ENCODE data around the gene EPS8.

DNA sequence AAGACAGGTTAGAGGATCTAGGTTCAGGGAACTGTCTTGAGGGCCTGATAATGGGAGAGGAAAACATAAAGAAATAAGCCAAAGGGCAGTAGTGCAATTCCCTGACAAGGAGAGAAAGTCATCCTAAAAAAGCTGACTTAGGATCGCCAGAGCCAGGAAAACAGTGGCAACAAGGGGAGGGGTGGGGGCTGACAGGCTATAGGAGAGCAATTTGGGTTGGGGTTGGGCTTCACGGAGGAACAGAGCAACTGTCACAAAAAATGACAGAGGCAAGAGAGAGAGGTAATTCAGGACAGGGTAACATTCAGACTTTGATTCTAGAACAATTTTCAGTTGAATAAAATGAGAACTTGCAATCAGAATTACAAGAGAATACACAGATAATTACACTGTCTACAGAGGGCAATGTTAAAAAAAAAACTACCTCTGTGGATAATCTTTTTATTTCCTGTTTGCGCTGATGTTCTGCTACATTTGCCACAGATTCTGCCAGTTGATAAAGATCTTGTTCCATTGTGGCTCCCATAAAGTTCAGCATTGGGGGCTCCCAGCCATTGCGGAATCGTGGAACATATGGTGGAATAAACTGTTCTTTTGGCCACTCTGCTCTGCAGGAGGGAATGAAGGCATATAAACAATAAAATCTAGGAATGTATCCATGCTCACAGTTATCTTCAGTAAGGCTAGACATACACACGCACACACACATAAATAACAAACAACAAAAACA lies 138.6 kb downstream of the EPS8 start:
- TF ChIP-seq CTCF (IDR thresholded peaks at IDR 0.05; ENCODE audit: low read length), result no peak
- TF ChIP-seq EZH2 (optimal IDR thresholded peaks at IDR 0.05; ENCODE audit: low read depth, low read length), result no peak
- TF ChIP-seq EZH2phosphoT487 (IDR thresholded peaks at IDR 0.05; ENCODE audit: low read length), result no peak

Measured in MM.1S (cell line).